Fibroblast of skin of back (primary cell): Measurements from ENCODE around the gene GYS1. TPM values are rescaled to one million over a fixed set of nuclear protein-coding genes. Genes with fewer than 3 reads are reported as not detected.
A peak's percentile ranks its signal among the peaks of the same experiment; 100 is the strongest.
"Not testable (repeated sequence)": the region's sequence is repeated elsewhere in the genome, so short reads cannot be mapped to it uniquely, and the experiment has no call there.

Experiments used
- DNase-seq: peaks from one replicate; pipeline ENCODE4 v3.0.0-alpha.2; 2013
- polyA plus RNA-seq, 2 experiments: library from polyadenylated mRNA; unstranded; fragments of 120-200 nt; gene quantifications; one replicate each; pipeline ENCODE4 v1.2.1, GENCODE V29; 2013; ENCODE audit not compliant: insufficient read length in 2 of 2

GYS1 gene
- polyA plus RNA-seq (2013, experiment 1 of 2; ENCODE audit: insufficient read length) = 99.9 TPM
- polyA plus RNA-seq (2013, experiment 2 of 2; ENCODE audit: insufficient read length) = 70.1 TPM

GRCh38 chr19:48993175-48994034 lies at the start of gene GYS1, which contains the start of gene RUVBL2:
TSS of gene GYS1 (minus strand) at chr19:48993309. CDS start at chr19:48993112, 197 bp downstream.
TSS of gene RUVBL2 (plus strand) at chr19:48993887. CDS start at chr19:48993912, 25 bp downstream.
- DNase-seq = peak; percentile 100

- not testable (repeated sequence) for DNase-seq
Measured at GRCh38 chr19:49042666-49043065, 49.6 kb upstream of the GYS1 start.

- DNase-seq = no peak
Measured at GRCh38 chr19:49042177-49042576, 49.1 kb upstream of the GYS1 start.

- not testable (repeated sequence) for DNase-seq
Measured at GRCh38 chr19:49039736-49040135, 46.6 kb upstream of the GYS1 start.

GRCh38 chr19:49038557-49039276 lies 45.6 kb upstream of the GYS1 start:
- DNase-seq = peak; percentile 89

- not testable (repeated sequence) for DNase-seq
Measured at GRCh38 chr19:49038111-49038510, 45.0 kb upstream of the GYS1 start.

GRCh38 chr19:49036815-49037214 lies 43.7 kb upstream of the GYS1 start, which contains the start of gene CGB1:
TSS of gene CGB1 (minus strand) at chr19:49036895. CDS start at chr19:49036711, 184 bp downstream.
- DNase-seq = not testable (repeated sequence)

- DNase-seq = not testable (repeated sequence)
Measured at GRCh38 chr19:49031642-49032301, 38.7 kb upstream of the GYS1 start, which contains the start of gene CGB2. TSS of gene CGB2 (plus strand) at chr19:49031890. CDS start at chr19:49032096, 206 bp downstream.

- not testable (repeated sequence) for DNase-seq
Measured at GRCh38 chr19:49030323-49030722, 37.2 kb upstream of the GYS1 start.

- DNase-seq = peak; percentile 72
Measured at GRCh38 chr19:49029749-49030148, 36.6 kb upstream of the GYS1 start.

GRCh38 chr19:49028686-49029085 lies 35.6 kb upstream of the GYS1 start:
- not testable (repeated sequence) for DNase-seq

GRCh38 chr19:49025599-49025998 lies 32.5 kb upstream of the GYS1 start:
- DNase-seq = peak; percentile 34

- not testable (repeated sequence) for DNase-seq
Measured at GRCh38 chr19:49025088-49025487, 32.0 kb upstream of the GYS1 start.

GRCh38 chr19:49024233-49024632 lies 31.1 kb upstream of the GYS1 start, which contains the start of gene CGB3:
TSS of gene CGB3 (minus strand) at chr19:49024333. CDS start at chr19:49023971, 362 bp downstream.
- DNase-seq = not testable (repeated sequence)

GRCh38 chr19:49022116-49022515 lies 29.0 kb upstream of the GYS1 start:
- no peak for DNase-seq

GRCh38 chr19:49020931-49021895 lies 28.1 kb upstream of the GYS1 start:
- peak; percentile 43 for DNase-seq

- no peak for DNase-seq
Measured at GRCh38 chr19:49020342-49020741, 27.2 kb upstream of the GYS1 start.

GRCh38 chr19:49019242-49019932 lies 26.3 kb upstream of the GYS1 start:
- peak; percentile 39 for DNase-seq

- not testable (repeated sequence) for DNase-seq
Measured at GRCh38 chr19:49018388-49019241, 25.5 kb upstream of the GYS1 start.
